Stimulated activated CD8-positive, alpha-beta memory T cell treated with anti-CD3 and anti-CD28 coated beads, Interleukin-12 subunit alpha, Interleukin-12 subunit beta, amount 100 ng/mL, for 24 hours (primary cell): ENCODE data around the gene DSCAML1.
"Not testable (repeated sequence)": the region's sequence is repeated elsewhere in the genome, so short reads cannot be mapped to it uniquely, and the experiment has no call there.

Experiments
- DNase-seq: peaks from one replicate; pipeline ENCODE4 v3.0.0-alpha.2; 2020; ENCODE audit errors: extremely low read depth

The DSCAML1 gene

DNA sequence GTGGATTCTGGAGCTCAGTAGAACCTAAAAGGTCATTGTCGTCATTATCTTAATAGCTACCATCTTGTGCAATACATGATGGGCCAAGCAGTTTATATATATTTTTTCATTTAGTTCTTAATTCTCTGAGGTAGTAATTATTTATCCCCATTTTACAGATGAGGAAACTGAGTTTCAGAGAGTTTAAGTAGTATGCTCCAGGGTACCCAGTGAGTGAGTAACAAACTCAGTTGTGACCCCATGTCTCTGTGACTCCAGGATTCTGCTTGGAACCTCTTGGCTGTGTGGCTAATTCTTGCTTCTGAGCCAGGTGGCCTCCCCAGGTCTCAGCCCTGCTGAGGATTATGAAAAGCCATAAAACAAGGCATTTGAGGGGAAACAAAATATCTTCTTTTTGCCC, 386.8 kb downstream of the DSCAML1 start:
- no peak for DNase-seq

GRCh38 chr11:117409511-117409910, 387.5 kb downstream of the DSCAML1 start:
- no peak for DNase-seq

DNA sequence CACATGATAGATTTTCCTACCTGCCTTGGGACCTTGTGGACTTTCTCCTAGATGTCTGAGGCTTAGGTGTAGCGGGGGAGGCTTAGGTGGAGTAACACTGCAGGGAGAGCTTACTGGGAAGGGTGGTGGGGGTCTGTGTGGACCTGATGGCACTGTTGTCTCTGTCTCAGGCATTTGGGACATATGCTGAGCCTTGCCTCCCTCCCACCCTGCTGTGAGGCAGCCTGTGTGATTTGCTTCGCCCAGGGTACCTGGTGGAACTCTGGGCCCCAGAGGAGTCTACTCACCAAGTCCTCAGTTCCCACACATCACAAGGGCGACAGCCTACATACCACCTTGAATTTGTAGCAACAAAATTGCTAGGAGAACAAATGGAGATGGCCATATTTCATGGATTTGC, 388.7 kb downstream of the DSCAML1 start:
- DNase-seq: no peak

GRCh38 chr11:117407016-117407415, 390.0 kb downstream of the DSCAML1 start:
- DNase-seq: no peak

- DNase-seq: not testable (repeated sequence)
These were observed 391.1 kb downstream of the DSCAML1 start for GRCh38 chr11:117405898-117406297.

GRCh38 chr11:117399100-117399840, 397.7 kb downstream of the DSCAML1 start:
- DNase-seq: not testable (repeated sequence)

DNA sequence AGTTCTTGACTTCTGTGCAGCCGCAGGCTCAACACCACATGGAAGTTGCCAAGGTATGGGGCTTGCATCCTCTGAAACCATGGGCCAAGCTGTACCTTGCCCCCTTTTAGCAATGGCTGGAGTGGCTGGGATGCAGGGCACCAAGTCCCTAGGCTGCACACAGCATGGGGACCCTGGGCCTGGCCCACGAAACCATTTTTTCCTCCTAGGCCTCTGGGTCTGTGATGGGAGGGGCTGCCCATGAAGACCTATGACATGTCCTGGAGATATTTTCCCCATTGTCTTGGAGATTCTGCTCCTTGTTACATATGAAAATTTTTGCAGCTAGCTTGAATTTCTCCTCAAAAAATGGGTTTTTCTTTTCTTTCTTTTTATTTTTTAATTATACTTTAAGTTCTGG, 398.4 kb downstream of the DSCAML1 start:
- DNase-seq: not testable (repeated sequence)

DNA sequence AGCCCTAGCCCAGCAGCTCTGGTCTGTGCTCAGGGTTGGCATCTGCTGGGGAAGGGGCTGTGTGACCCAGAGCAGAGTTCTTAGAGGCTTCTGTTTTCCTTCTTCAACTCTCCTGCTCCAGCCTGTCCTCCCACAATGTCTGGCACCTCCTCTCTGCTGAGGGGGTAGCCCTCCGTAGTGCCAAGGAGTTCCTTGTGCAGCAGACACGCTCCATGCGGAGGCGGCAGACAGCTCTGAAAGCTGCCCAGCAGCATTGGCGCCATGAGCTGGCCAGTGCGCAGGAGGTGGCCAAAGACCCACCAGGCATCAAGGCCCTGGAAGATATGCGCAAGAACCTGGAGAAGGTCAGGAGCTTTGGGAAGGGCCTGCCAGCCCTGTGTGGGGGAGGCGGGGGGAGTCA, 400.0 kb downstream of the DSCAML1 start:
- no peak for DNase-seq

DNA sequence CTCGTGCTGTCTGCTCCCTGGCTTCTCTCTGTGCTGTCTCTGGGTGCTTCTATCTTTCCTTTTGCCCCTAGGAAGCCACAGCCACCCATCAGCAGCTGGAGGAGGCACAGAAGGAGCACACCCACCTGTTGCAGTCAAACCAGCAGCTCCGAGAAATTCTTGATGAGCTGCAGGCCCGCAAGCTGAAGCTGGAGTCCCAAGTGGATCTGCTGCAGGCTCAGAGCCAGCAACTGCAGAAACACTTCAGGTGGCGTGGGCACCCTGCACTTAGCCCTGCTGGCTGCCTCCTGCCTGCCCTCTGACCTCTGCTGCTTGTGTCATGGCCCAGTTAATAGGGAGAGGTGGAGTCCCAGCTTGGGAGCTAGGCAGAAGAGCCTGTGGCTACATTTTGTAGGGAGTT, 401.5 kb downstream of the DSCAML1 start:
- no peak for DNase-seq

DNA sequence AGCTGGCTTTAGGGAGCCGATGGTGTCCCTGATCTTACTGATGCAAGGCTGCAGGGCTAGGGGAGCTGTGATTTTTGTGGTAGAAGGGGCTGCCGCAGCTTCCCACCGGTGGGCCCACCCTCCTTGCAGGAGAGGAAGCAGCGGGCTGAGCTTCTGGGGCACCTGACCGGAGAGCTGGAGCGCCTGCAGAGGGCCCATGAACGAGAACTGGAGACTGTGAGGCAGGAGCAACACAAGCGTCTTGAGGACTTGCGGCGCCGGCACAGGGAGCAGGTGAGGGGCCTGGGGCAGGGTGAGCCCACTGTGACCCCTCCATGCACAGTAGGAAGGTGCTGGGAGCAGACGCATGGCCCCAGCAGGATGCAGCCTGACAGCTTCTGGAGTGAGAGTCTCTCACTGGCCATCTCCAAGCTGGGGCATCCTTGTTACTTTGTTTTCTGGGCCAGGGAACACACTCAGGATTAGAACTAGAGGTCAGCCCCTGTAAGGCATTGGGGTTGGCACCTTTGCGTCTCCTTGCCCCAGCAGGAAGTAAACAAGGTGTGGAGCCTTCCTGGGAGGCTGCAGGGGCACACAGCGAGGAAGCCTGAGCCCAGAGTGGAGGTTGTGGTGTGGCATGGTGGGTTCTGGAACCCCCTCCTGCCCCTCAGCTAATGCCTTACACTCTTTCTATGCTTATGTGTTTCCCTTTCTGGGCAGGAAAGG, 402.6 kb downstream of the DSCAML1 start:
- DNase-seq: no peak

GRCh38 chr11:117392979-117393378, 404.0 kb downstream of the DSCAML1 start:
- DNase-seq: no peak

GRCh38 chr11:117392001-117392690, 404.9 kb downstream of the DSCAML1 start:
- no peak for DNase-seq

DNA sequence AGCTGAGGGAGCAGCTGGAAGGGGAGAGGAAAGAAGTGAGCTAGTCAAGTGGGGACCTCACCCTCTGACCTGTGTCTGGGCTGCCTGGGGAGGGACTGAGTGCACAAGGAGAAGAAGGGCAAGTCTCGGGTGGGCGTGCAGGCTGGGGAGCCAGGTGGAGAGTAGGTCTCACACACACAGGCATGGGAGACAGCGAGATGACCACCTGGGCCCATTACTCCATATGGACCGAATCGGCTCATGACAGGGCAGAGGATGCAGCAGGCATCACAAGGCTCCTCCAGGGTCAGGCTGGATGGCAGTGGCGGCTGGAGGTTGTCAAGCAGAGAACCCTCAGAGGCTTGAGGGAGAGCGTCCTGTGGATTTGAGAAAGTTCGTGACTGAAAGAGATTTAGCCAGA, 405.8 kb downstream of the DSCAML1 start:
- no peak for DNase-seq

DNA sequence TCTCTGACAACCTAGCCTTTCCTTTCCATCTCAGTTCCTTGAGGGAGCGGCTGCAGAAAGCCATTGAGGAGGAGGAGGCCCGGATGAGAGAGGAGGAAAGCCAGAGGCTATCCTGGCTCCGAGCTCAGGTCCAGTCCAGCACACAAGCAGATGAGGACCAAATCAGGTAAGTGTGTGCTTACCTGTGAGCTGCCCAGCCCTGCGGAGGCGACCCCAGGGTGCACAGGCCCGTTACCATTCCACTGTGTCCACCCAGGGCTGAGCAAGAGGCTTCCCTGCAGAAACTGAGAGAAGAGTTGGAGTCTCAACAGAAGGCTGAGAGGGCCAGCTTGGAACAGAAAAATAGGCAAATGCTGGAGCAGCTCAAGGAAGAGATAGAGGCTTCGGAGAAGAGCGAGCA, 406.3 kb downstream of the DSCAML1 start:
- no peak for DNase-seq

GRCh38 chr11:117387992-117388755, 408.8 kb downstream of the DSCAML1 start:
- DNase-seq: no peak

GRCh38 chr11:117385906-117386305, 411.1 kb downstream of the DSCAML1 start:
- DNase-seq: no peak

DNA sequence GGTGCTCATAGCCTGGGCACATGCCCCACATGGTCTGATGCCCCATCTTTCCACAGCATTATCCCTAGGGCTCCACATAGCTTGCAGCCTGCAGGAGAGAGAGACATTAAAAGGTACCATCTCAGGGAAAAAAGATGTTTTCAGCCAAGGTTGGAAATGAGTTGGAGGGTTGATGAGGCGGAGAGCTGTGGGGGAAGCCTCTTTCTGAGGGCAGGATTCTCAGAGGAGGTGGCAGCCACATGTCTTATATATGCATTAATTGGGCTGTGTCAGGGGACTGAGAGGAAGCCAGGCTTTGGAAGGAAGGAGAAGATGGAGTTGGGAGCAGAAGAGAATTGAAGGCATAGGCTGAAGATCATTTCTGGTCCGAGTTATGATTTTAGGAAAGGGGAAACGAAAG, 411.5 kb downstream of the DSCAML1 start:
- no peak for DNase-seq

- no peak for DNase-seq
These were observed 413.0 kb downstream of the DSCAML1 start for GRCh38 chr11:117384045-117384444.

- DNase-seq: no peak
These were observed 414.3 kb downstream of the DSCAML1 start for GRCh38 chr11:117382746-117383145.

GRCh38 chr11:117381481-117382387, 415.3 kb downstream of the DSCAML1 start:
- DNase-seq: no peak

DNA sequence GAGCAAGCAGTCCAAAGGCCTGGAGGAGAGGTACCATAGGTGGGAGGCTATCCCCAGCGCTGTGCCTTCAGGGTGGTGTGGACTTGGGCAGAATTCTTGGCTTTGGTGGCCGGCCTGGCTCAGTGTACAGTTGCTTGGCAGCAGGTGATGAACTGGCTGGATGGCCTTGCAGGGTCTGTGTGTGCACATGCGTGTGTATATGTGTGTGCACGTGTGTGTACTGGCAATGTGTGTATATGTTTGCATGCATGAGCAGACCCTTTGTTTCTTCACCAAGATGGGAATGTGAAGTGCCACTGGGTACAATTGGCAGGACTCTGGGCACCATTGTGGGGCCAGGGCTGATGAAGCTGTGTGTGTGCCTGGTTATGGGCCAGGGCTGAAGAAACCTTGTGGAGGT, 416.3 kb downstream of the DSCAML1 start:
- no peak for DNase-seq
